GM04503 (cell line): ENCODE data around the gene MRAP2.
"Not testable (repeated sequence)": the region's sequence is repeated elsewhere in the genome, so short reads cannot be mapped to it uniquely, and the experiment has no call there.

Experiments used
- DNase-seq: peaks from one replicate; pipeline ENCODE4 v3.0.0-alpha.2; 2012; ENCODE audit warnings: low read depth

MRAP2 gene

DNA sequence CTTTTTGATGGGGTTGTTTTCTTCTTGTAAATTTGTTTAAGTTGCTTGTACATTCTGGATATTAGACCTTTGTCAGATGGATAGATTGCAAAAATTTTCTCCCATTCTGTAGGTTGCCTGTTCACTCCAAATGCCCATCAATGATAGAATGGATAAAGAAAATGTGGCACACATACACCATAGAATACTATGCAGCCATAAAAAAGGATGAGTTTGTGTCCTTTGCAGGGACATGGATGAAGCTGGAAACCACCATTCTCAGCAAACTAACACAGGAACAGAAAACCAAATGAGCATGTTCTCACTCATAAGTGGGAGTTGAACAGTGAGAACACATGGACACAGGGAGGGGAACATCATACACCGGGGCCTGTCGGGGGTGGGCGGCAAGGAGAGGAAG lies 1.6 kb upstream of the MRAP2 start:
- DNase-seq: not testable (repeated sequence)

DNA sequence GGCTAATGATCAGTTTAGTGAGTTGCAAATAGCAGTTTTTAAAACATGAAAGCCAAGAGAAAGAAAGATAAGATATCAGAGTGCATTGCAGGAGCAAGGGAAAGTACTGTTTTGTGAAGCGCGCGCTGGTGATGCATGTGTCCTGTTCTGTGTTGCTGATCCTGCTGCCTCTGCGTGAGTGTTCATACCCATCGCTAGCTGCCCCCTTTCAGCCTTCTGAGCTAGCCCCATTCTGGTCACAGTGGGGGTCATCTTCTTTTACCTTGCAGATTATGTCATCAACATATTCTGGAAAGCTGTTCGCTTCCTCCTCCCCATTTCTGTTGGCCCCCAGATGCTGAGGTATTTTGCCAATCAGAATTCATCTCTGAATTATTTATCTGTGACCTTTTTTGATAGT lies 1.9 kb downstream of the MRAP2 start:
- DNase-seq: no peak

DNA sequence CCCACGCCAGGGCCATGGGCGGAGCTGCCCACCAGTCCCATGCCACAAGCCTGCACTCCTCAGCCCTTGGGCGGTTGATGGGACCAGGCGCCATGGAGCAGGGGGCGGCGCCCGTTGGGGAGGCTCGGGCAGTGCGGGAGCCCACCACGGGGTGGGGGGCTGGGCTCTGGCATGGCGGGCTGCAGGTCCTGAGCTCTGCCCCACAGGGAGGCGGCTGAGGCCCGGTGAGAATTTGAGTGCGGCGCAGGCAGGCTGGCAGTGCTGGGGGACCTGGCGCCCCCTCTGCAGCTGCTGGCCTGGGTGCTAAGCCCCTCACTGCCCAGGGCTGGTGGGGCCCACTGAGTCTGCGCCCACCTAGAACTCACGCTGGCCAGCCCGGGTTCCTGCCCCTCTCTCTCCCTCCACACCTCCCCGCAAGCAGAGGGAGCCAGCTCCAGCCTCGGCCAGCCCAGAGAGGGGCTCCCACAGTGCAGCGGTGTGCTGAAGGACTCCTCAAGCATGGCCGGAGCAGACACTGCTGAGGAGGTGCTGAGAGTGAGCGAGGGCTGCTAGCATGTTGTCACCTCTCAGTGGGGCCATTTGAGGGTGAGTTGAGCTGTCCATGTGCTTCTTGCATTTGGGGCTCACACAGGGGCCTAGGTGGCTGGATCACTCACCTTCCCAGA lies 4.0 kb downstream of the MRAP2 start:
- no peak for DNase-seq

DNA sequence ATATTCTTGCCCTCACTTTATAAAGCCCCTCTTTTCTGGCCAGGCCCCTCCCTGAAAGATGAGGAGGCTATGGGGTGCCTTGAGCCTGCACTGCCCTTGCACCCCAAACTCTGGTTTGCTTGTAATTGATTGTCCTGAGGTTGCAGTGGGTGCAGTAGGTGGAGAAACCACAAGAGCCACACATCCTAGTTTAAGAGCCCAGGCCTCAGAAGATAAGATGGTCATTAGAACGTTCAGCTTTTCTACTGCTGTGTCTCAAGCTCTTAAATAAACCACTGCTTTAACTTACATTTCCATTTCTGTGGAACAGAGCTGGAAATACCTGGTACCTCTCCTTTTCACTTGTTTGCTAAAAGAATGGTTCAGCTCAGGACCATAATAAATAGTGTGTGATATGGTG lies 9.0 kb downstream of the MRAP2 start:
- no peak for DNase-seq

DNA sequence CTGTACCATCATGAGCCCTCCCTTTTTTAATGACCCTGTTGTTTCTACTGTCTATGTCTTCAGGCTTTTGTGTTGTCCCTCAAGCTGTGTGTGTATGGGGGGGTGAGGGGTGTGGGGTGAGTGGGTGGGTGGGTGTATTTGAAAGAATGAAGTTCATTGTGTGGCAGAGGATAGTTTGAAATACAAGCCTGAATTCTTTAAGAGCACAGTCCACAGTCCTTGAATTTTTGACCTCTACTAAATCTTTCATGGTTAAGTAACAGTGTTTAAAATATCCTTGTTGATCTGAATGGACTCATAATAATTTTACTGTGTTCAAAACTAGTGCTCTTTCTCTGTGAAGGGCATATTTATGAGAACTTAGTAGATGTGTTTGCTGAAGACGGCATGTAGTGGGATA lies 10.0 kb downstream of the MRAP2 start:
- DNase-seq: no peak

DNA sequence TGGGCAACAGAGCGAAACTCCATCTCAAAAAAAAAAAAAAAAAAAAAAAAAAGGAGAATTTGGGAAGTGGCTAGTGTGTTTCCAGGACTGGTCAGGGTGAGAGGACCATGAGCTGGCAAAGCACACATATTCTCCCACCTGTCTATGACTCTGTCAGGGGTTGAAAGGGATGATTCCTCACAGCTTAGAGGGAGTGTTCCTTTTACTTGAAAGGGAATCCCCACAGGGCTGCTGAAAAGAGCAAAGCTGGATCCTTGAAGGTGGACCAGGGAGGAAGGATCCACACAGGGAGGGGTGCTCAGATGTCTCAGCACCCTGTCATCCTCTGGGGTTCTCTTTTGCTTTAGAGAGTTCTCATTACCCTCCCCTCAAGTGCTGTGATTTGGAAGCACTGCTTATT lies 13.2 kb downstream of the MRAP2 start:
- no peak for DNase-seq

DNA sequence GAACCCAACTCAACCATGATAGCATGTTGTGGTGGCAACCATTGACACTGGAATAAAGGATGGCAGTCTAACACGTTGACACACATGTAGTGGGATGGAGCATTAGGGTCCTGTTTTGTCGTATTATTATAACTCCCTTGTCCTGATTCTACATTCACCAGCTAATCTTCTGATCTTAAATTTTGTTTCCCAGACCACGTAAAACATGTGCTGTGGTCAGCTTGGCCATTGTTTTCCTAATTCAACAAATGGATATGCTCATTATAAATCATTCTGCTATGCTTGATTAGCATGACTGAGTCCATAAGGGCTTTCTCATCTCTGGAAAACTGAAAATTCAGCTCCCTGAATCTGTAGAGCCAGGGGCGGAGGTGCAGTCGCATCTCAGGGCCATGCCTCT lies 15.0 kb downstream of the MRAP2 start:
- no peak for DNase-seq

DNA sequence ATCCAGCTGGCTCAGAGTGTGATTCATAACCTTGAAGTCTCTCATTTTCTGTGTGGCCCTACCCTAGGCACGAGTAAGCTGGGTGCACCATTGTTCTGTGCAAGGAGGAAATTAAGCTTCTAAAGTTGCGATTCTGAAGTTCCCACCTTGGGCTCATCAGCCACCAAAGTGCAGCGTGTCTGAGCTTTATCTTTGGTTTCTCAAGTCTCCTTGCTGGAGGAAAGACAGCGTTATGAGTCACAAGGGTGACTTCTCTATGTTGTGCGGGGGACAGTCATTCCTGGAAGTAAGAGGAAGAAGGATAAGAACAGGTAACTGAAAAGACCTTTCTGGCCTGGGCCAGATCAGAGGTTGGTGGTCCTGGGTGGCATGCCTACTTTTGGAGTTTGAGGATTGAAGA lies 16.8 kb downstream of the MRAP2 start:
- no peak for DNase-seq

DNA sequence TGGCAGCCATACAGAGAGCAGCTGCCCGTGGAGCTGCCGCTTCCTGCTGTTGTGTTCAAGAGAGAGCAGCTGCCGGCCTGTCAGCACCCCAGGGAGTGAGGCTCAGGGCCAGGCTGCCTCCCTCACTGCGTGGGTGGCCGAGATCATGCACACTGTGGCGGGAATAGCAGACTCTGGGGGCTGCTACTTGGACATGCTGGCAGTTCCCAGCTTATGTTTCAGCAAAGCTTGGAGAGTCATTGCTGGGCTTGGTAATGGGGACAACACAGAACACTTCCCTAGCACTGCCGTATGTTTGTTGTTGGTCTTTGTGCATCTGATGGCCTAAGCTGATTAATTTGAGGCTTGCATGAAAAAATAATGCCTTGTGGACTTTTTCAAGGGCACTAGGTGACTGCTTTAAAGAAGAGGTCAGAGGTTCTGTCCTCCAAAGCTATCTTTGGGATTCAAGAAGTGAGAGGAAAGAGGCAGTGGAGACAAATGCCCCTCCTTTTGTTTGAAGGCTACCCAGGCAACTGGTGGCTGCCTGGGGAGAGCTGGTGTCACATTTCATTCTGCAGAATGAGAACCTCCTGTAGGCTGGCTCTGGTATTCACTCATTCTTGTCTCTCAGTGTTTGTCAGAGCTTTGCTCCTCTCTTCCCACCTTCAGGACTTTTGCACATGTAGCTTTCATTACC lies 18.8 kb downstream of the MRAP2 start:
- peak; percentile 21 for DNase-seq

DNA sequence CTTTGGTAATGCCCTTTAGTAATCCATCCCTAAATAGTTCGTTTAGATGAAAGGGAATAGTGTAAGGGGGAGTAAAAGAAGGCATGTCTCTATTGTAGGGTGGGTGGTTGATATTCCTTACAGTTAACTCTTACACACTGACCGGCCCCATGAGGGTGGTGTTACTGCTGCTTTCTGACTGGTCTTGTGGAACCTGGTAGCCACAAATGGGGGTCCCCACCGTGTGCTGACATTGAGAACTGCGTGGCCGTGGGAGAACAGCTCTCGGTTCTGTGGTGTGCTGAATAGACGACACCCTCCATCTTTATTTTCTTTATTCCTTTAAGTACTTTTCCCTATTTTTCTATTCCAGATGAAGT lies 19.3 kb downstream of the MRAP2 start:
- no peak for DNase-seq

DNA sequence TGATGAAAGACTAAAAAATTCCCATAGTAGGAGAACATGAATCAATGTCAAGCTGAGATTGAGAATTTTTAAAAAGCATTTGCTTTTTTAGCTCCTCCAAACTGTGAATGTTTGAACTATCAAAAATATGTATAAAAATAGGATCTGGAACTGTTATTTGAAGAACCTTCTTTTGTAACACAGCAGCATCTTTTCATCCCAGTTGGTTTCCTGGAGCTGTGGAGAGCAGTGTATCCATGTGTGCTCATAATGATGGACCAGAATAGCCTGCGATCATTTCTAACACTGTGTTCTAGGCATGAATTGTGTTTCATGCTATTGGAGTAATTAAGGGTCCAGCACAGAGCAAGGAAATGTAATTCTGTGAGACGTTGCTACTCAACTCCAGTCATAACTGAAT lies 22.1 kb downstream of the MRAP2 start:
- DNase-seq: no peak

DNA sequence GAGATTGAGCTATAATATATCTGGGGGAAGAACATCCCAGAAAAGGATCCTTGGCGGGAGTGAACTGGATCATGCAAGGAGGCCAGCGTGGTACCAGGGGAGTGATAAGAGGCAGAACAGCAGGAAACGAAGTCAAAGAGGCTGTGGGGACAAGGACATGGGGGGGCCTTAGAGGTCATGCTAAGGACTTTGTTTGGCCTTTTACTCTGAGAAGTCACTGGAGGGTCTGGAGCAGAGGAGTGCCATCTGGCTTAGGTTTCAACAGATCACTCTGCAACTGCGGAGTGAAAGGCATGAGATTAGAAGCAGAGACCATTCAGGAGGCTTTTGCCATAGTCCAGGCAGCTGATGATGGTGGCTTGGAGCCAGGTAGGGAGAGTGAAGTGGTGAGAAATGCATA lies 24.3 kb downstream of the MRAP2 start:
- DNase-seq: no peak

DNA sequence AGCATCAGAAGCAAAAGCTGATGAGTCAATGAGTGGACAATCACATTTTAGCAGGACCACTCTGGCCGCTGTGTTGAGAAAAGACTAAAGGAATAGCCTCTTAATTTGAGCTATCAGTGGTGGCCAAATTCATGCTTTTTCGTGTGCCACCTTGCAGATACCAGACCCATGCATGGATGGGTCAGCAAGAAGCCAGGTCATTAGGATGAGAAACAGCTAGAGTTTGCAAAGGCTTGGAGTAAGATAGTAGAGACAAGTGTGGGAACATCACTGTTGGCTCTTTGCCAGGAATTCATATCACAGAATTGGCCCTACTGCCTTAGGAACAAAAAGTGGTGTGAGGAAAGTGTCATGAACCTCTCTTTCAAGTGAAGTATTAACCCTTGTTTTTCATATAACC lies 25.5 kb downstream of the MRAP2 start:
- no peak for DNase-seq

DNA sequence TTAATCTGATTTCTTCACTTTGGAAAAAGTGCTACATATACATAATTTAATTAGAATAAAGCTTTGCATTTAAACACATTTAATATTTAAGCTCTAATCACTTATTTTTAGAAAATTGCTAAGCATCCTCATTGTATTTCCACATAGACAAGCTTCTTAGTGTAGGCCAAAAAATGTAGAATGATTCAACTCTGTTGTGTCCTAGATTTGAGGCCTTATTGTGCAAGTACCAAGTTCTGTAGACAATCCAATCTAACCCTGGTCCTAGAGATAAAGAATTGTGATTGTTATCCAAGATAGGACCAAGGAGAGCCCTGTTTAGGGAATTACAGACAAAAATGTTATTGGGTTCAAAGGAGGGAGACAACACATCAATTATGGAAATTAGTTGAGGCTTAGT lies 27.6 kb downstream of the MRAP2 start:
- no peak for DNase-seq

DNA sequence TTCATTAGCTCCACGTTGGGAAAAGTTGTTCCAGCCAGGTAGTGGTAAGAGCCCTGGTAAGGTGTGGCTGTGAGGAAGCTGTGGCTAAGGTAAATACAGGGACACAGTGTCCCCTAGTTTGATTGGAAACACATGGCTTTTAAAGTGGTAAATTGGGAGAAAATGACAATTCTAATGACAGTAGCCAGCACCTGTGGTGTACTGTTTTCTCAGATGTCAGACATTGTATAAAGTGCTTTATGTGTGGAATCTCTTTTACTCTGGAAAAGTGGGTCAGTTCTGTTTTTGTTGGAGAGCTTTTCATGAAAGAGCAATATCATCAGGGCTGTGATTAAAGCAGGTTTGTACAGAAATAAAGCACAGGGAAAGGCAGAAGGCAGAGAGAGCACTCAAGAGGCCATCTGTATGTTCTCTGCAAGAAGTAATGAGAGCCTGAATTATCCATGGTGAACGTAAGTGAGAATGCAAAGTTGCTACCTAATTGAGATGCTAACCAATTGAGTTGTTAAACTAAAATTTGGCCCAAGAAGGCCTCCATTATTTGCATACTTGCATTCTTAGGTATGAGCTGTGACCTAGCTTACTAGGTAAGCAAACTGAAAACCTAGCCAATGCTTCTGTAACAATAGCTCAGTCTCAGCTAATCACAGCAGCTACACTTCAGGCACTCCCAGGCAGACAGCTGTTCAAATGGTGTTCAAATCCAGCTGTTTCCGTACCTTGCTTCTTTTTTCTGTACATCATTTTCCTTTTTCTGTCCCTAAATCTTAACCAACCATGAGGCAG lies 28.2 kb downstream of the MRAP2 start:
- DNase-seq: no peak

DNA sequence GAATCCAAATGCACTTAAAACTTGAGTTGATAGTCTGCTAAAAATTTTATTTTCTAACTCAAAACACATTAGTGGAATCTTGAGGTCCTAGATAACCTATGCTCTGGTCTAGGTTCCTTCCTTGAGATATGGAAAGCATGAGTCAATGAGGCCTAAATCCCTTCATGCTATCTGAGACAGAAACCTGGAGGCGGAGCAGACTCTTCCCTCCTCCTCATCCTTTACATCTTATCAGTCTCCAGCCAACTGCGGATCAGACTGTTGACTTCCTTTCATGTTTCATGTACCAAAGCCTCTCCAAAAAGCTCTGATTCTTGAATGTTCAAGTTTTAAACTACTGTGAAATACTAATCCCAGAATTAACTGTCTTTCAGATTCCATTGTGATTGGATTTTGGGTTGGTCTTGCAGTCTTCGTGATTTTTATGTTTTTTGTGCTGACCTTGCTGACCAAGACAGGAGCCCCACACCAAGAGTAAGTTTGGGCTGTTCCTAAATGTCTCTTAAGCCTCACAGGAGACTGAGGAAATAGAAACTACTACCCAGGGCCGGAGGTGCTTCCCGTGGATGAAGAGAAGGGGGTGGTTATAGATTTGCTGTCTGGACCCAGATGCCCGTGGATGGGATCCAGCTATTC lies 29.1 kb downstream of the MRAP2 start:
- no peak for DNase-seq

DNA sequence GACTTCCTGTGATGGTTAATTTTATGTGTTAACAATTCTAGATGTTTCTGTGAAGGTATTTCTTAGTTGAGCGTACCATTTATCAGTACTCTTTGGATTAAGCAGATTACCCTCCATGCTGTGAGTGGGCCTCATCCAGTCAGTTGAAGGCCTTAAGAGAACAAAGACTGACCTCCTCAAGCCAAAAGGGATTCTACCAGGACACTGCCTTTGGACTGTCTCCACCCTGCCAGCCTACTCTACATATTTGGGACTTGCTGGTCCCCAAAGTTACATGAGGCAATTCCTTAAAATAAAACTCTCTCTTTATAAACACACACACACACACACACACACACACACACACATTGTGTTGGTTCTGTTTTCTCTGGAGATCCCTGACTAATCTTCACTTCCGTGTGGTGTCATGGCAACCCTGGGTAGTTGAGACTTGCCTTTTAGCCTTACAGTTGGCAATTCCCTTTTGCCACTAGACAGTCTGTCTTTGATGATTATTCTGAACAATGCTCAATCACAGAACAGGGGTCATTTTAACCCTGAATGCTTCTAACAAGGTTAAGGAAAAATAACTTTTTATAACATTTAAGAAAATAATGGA lies 32.2 kb downstream of the MRAP2 start:
- DNase-seq: peak; percentile 45

DNA sequence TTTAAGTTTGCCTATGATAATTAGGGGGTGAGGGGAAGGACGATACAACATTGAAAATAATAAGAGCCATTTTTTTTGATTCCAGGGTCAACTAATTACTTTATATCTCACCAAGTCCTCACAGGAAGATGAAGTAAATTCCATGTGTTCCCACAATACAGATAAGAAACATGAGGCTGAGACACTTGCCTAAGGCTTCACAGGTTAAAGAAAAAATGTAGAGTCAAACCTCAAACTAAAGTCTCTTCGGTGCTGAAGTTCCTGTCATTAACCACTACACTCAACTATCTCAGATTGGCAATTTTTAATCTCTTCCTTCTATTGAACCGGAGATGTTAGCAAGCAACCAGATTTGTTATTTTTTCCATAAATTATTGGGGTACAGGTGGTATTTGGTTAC lies 33.0 kb downstream of the MRAP2 start:
- DNase-seq: no peak

DNA sequence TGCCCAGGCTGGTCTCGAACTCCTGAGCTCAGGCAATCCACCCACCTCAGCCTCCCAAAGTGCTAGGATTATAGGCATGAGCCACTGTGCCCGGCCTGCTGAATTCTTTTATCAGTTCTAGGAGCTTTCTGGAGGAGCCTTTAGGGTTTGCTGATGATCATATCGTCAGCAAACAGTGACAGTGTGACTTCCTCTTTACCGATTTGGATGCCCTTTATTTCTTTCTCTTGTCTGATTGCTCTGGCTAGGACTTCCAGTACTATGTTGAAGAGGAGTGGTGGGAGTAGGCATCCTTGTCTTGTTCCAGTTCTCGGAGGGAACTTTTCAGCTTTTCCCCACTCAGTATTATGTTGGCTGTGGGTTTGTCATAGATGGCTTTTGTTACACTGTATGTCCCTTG lies 35.3 kb downstream of the MRAP2 start:
- not testable (repeated sequence) for DNase-seq

DNA sequence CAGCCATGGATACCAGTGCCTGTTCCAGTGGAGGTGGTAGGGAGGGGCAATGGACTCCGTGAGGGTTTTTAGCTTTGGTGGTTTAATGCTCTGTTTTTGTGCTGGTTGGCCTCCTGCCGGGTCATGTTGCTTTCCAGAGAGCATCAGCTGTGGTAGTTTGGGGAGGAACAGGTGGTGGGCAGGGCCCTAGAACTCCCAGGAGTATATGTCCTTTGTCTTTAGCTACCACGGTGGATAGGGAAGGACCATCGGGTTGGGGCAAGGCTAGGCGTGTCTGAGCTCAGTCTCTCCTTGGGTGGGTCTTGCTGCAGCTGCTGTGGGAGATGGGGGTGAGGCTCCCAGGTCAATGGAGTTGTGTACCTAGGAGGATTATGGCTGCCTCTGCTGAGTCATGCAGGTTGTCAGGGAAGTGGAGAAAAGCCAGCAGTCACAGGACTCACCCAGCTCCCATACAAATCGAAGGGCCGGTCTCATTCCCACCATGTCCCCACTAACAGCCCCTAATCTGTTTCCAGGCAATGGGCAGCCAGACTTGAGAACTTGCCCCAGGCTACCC lies 38.9 kb downstream of the MRAP2 start:
- no peak for DNase-seq

DNA sequence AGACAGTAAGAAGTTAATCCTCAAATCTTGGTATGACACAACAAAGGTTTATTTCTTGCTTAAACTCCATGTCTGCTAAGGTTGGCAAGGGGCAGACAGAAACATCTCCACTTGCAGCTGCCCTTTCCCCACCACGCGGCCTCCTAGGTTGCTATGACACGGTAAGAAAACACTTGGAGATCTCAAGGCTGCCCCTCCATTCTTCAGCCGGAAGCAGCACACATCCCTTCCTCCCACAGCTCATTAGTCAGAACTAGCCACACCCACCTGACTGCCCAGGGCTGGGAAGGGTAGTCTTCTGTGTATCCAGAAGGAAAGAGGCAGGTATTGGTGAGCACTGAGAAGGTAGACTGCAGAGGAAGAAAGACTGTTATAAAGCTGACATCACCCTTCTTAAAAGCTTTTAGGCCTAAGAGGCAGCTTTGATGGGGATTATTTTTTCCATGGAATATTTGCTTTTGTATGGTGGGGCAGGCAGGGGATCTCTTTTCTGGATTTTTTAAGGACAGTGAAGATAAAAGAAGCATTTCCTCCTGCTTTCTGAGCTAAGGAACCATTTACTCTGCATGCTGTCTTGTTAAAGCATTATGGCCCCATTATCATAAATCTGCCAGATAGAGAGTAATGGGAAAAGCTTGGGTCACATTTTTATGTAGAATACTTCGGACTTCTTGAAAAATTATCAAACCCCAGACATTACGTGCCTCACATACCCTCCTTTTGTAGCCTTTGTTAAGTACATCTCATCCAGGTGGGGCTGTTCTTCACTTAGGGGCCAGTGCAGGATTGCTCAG lies 41.6 kb downstream of the MRAP2 start:
- no peak for DNase-seq
